Endothelial cell of umbilical vein (primary cell): ENCODE data around the gene SH3YL1. TPM values are rescaled to one million over a fixed set of nuclear protein-coding genes. Genes with fewer than 3 reads are reported as not detected.

Experiments
- BruUV-seq: library from RNA; stranded (reverse); fragments of 400-500 nt; replicated peaks from 2 replicates; lab custom pipeline; 2021; lab: Mats Ljungman, UMichigan
- CTCF ChIA-PET: fragments of 300-600, 350-600 bp; sonication (Branson Sonifier 250); formaldehyde crosslinking; loops from one replicate; lab custom pipeline; 2021; ENCODE audit warnings: antibody characterized with exemption, inconsistent platforms; lab: Charles Lee
- POLR2A ChIA-PET: fragments of 300-600, 350-600 bp; sonication (Branson Sonifier 250); formaldehyde crosslinking; loops from one replicate; lab custom pipeline; 2021; ENCODE audit warnings: antibody characterized with exemption, inconsistent platforms; lab: Charles Lee
- DNase-seq: peaks from one replicate; pipeline ENCODE4 v3.0.0-alpha.2; 2011; ENCODE audit warnings: low read depth, low spot score
- FAIRE-seq: peaks from 2 replicates; lab custom pipeline; 2011; peaks lifted over from hg19 to GRCh38; lab: Jason Lieb, UNC
- H2AFZ ChIP-seq: 2 replicates; pipeline ENCODE4 v1.6.0; 2012; ENCODE audit warnings: low read depth, low read length, control low read depth, inconsistent platforms
- H3K27ac ChIP-seq: 2 replicates; pipeline ENCODE4 v1.5.1; 2011; ENCODE audit warnings: low read depth, mild to moderate bottlenecking, control low read depth, low read length, moderate library complexity; ENCODE audit not compliant: insufficient read depth
- H3K27me3 ChIP-seq, 2 experiments: 2 replicates each; pipeline versions ENCODE4 v1.6.0 to v1.6.1; 2011; ENCODE audit warnings: low read length in 2 of 2, mixed read lengths in 1 of 2; ENCODE audit not compliant: control insufficient read depth in 2 of 2, insufficient read depth in 2 of 2
- H3K36me3 ChIP-seq, 2 experiments: 2 replicates in 1 of 2; 3 replicates in 1 of 2; pipeline ENCODE4 v1.5.1; 2011; ENCODE audit warnings: low read length in 2 of 2, mild to moderate bottlenecking in 1 of 2, moderate library complexity in 1 of 2; ENCODE audit not compliant: control insufficient read depth in 2 of 2, insufficient read depth in 2 of 2; ENCODE audit errors: extremely low read depth in 1 of 2
- H3K4me1 ChIP-seq: 3 replicates; pipeline ENCODE4 v1.5.1; 2011; ENCODE audit warnings: mild to moderate bottlenecking, low read length; ENCODE audit not compliant: control insufficient read depth, insufficient read depth; ENCODE audit errors: extremely low read depth
- H3K4me2 ChIP-seq: 2 replicates; pipeline ENCODE4 v1.6.1; 2011; ENCODE audit warnings: low read length, control low read depth, mixed read lengths; ENCODE audit not compliant: insufficient read depth
- H3K4me3 ChIP-seq, 3 experiments: fragments of 200-600 bp in 1 of 3; sonication (generic), shearing (Covaris generic) in 1 of 3; replicated peaks in 1 of 3; 2 replicates each; pipeline ENCODE4 v1.5.1; 2011 to 2016; ENCODE audit warnings: control low read depth in 3 of 3, low read length in 3 of 3, mild to moderate bottlenecking in 2 of 3, inconsistent platforms in 1 of 3, low read depth in 1 of 3, moderate library complexity in 1 of 3; ENCODE audit not compliant: insufficient read depth in 1 of 3
- H3K79me2 ChIP-seq: 2 replicates; pipeline ENCODE4 v1.6.0; 2012; ENCODE audit warnings: low read length, inconsistent platforms; ENCODE audit not compliant: control insufficient read depth, insufficient read depth
- H3K9ac ChIP-seq: replicated peaks from 2 replicates; pipeline ENCODE3; 2011; ENCODE audit warnings: low read length, control low read depth; ENCODE audit not compliant: insufficient read depth; ENCODE audit errors: extremely low read depth
- H3K9me1 ChIP-seq: replicated peaks from 3 replicates; pipeline ENCODE4 v1.6.0; 2011; ENCODE audit warnings: mild to moderate bottlenecking, low read length; ENCODE audit not compliant: control insufficient read depth, insufficient read depth; ENCODE audit errors: extremely low read depth
- H3K9me3 ChIP-seq: replicated peaks from 2 replicates; pipeline ENCODE4 v1.5.1; 2012; ENCODE audit warnings: low read length, inconsistent platforms; ENCODE audit not compliant: control insufficient read depth, insufficient read depth
- H4K20me1 ChIP-seq: replicated peaks from 2 replicates; pipeline ENCODE3; 2011; ENCODE audit warnings: mild to moderate bottlenecking, low read length; ENCODE audit not compliant: control insufficient read depth, insufficient read depth; ENCODE audit errors: extremely low read depth
- EZH2 ChIP-seq: IDR thresholded peaks from 2 replicates; pipeline ENCODE4 v1.6.1; 2012; ENCODE audit warnings: borderline replicate concordance, low read depth, mild to moderate bottlenecking, moderate library complexity, low read length, inconsistent platforms; ENCODE audit not compliant: severe bottlenecking
- JUN ChIP-seq: IDR thresholded peaks from 2 replicates; pipeline ENCODE4 v1.6.1; 2011; ENCODE audit warnings: borderline replicate concordance, low read depth; ENCODE audit not compliant: insufficient read length, insufficient read depth
- POLR2AphosphoS5 ChIP-seq: IDR thresholded peaks from 2 replicates; pipeline ENCODE4 v1.6.1; 2012; ENCODE audit warnings: low read depth, mild to moderate bottlenecking, control low read depth, low read length, moderate library complexity; ENCODE audit not compliant: insufficient read depth
- dilution Hi-C: fragments of 300-500 bp; cut with MboI; formaldehyde crosslinking; loops from one replicate; pipeline ENCODE4 v1.15.0; 2019; ENCODE audit warnings: low sequenced_read_pairs; ENCODE audit not compliant: extremely low pct_ligation_motif_present
- intact Hi-C: fragments of 100-400 bp; cut with micrococcal nuclease; formaldehyde crosslinking; loops from one replicate; pipeline ENCODE4 v1.10.0; 2022
- polyA plus RNA-seq, 4 experiments: library from polyadenylated mRNA; depleted of rRNA in 3 of 4; stranded (reverse) in 3 of 4; unstranded in 1 of 4; fragments of >200 nt; gene quantifications; 2 replicates each; pipeline versions ENCODE4 v1.2.1 to v1.2.3, GENCODE V29; 2011 to 2012; ENCODE audit warnings: missing spikeins in 1 of 4
- total RNA-seq: library from RNA; stranded (reverse); gene quantifications from 2 replicates; pipeline ENCODE4 v1.2.3, GENCODE V29; 2021
- TF ChIP-seq, protein P1 (sequence below), 2 donors: IDR thresholded peaks; 1 replicate in 1 of 2; 2 replicates in 1 of 2; pipeline ENCODE4 v1.5.1; 2011; ENCODE audit warnings: low read length in 2 of 2, mild to moderate bottlenecking in 2 of 2, moderate library complexity in 2 of 2, control low read depth in 1 of 2, inconsistent platforms in 1 of 2, low read depth in 1 of 2; ENCODE audit not compliant: insufficient read depth in 1 of 2; ENCODE audit errors: extremely low read depth in 1 of 2

Gene SH3YL1
- total and polyA plus RNA-seq, 2 donors (not counting 3 experiments of a cell fraction or from before 2014, with no cell fraction given) = 12.5 to 22.4 TPM

DNA sequence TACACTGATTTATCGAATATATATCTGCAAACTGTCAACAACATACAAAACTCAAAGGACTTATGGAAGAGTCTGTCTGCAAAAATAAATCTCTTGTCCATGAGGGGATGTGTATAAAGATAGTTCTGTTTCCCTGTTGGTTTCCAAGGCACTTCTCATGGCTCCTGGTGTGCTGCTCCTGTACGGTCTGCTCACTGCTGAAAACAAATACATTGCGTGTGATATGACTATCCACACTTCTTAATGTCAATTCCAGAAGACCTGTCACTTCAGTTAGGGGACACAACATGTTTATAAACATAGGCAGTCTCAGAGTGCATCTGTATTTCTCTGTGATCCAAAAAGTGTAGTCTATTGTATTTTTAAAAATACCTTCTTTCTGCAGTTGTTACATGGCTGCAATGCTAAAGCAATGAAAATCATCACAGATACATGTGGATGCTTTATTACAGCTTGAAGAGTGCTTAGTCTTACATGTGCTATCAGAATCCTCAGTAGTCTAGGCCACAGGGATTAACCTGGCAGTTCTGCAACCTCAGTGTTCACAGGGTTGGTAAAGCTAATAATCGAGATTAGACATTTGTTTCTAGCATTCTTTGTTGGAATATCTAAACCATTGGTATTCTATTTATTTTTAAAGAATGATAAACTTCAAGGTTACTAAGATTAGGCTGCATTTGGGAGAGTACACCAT lies 16.3 kb upstream of the SH3YL1 start:
- POLR2A ChIA-PET = no interaction called here
- FAIRE-seq = no peak
- Histone ChIP-seq H3K9me1 (no peaks in the 10 kb centered on the region), H3K9ac (no peak overlapping the region), H3K4me3 (no peak overlapping the region), H3K27me3 (no peaks in the 10 kb centered on the region), H3K27ac (no peak overlapping the region), H3K4me2 (no peak overlapping the region), H4K20me1 (peaks cover 2% of the 10 kb centered on the region), H3K79me2 (peaks cover 13% of the 10 kb centered on the region), H2AFZ (no peak overlapping the region), H3K4me1 (no peaks in the 10 kb centered on the region), H3K9me3 (no peaks in the 10 kb centered on the region), H3K36me3 (peaks cover 11 to 22% of the 10 kb centered on the region in 2 experiments)
- TF ChIP-seq EZH2 = no peak
- TF ChIP-seq, protein P1, sequence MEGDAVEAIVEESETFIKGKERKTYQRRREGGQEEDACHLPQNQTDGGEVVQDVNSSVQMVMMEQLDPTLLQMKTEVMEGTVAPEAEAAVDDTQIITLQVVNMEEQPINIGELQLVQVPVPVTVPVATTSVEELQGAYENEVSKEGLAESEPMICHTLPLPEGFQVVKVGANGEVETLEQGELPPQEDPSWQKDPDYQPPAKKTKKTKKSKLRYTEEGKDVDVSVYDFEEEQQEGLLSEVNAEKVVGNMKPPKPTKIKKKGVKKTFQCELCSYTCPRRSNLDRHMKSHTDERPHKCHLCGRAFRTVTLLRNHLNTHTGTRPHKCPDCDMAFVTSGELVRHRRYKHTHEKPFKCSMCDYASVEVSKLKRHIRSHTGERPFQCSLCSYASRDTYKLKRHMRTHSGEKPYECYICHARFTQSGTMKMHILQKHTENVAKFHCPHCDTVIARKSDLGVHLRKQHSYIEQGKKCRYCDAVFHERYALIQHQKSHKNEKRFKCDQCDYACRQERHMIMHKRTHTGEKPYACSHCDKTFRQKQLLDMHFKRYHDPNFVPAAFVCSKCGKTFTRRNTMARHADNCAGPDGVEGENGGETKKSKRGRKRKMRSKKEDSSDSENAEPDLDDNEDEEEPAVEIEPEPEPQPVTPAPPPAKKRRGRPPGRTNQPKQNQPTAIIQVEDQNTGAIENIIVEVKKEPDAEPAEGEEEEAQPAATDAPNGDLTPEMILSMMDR (IDR thresholded peaks at IDR 0.05; ENCODE audit: extremely low read depth in 1 of 2, insufficient read depth in 1 of 2, low read depth in 1 of 2, low read length in 2 of 2) = no peak
- no peak for TF ChIP-seq JUN
- no peak for TF ChIP-seq POLR2AphosphoS5
- intact Hi-C loops = no loop called here
- CTCF ChIA-PET = interaction anchor here (1.1 kb wide), 1 partner anchor 10 kb away, joined by 4 read pairs; no protein-coding TSS in a partner anchor
- no TSS peak for BruUV-seq
- dilution Hi-C loops = no loop called here
- no peak for DNase-seq
